ENCODE data around the gene TOX3. TPM values are rescaled to one million over a fixed set of nuclear protein-coding genes. Genes with fewer than 3 reads are reported as not detected.

The TOX3 gene
- total and polyA plus RNA-seq, 2 donors (not counting 3 experiments of a cell fraction or from before 2014, with no cell fraction given): not detected

- H3K27ac ChIP-seq (ENCODE audit: insufficient read depth, low read depth, low read length): no peak overlapping the region
- DNase-seq (ENCODE audit: low read depth, low spot score) (no peak), FAIRE-seq (no peak)
- dilution Hi-C loops (cut with MboI; ENCODE audit: extremely low pct_ligation_motif_present, low sequenced_read_pairs): no loop called here
- H2AFZ ChIP-seq (ENCODE audit: low read depth, low read length): no peak overlapping the region
- no peaks in the 10 kb centered on the region for H3K4me1 ChIP-seq (ENCODE audit: control insufficient read depth, extremely low read depth, insufficient read depth, low read length)
- H3K9ac ChIP-seq (replicated peaks; ENCODE audit: extremely low read depth, insufficient read depth, low read length): no peak overlapping the region
- ChIA-PET CTCF (interaction anchor here (0.6 kb wide), 1 partner anchor 12 kb away, joined by 3 read pairs; no protein-coding TSS in a partner anchor), POLR2A (no interaction called here)
- no peaks in the 10 kb centered on the region for H3K9me1 ChIP-seq (replicated peaks; ENCODE audit: control insufficient read depth, extremely low read depth, insufficient read depth, low read length)
- H3K4me2 ChIP-seq (ENCODE audit: insufficient read depth, low read length): no peak overlapping the region
- intact Hi-C loops (cut with micrococcal nuclease): no loop called here
- H3K79me2 ChIP-seq (ENCODE audit: control insufficient read depth, insufficient read depth, low read length): no peaks in the 10 kb centered on the region
- no peaks in the 10 kb centered on the region for H4K20me1 ChIP-seq (replicated peaks; ENCODE audit: control insufficient read depth, extremely low read depth, insufficient read depth, low read length)
- no TSS peak for BruUV-seq (replicated peaks)
- no peaks in the 10 kb centered on the region for H3K9me3 ChIP-seq (replicated peaks; ENCODE audit: control insufficient read depth, insufficient read depth, low read length)
- TF ChIP-seq EZH2 (IDR thresholded peaks at IDR 0.05; ENCODE audit: borderline replicate concordance, low read depth, low read length, severe bottlenecking): no peak
- no peak for TF ChIP-seq MAX (IDR thresholded peaks at IDR 0.05; ENCODE audit: insufficient read depth, insufficient read length)
- TF ChIP-seq POLR2AphosphoS5 (IDR thresholded peaks at IDR 0.05; ENCODE audit: insufficient read depth, low read depth, low read length): no peak
- TF ChIP-seq POLR2A (IDR thresholded peaks at IDR 0.05; ENCODE audit: low read depth, low read length): no peak
- no peak for TF ChIP-seq JUN (IDR thresholded peaks at IDR 0.05; ENCODE audit: borderline replicate concordance, insufficient read depth, insufficient read length, low read depth)
- TF ChIP-seq CTCF (IDR thresholded peaks at IDR 0.05; ENCODE audit: extremely low read depth in 1 of 2, insufficient read depth in 1 of 2, low read depth in 1 of 2, low read length in 2 of 2): no peak
- TF ChIP-seq MYC (IDR thresholded peaks at IDR 0.05; ENCODE audit: low read depth, low read length): no peak
- no peak for TF ChIP-seq FOS (IDR thresholded peaks at IDR 0.05; ENCODE audit: borderline replicate concordance, insufficient read depth, low read length)
- no peak for TF ChIP-seq GATA2 (IDR thresholded peaks at IDR 0.05; ENCODE audit: insufficient read depth, insufficient read length, low read depth, low read length)
- no peak overlapping the region for H3K4me3 ChIP-seq (replicated peaks in 1 of 3; ENCODE audit: insufficient read depth in 1 of 3, low read depth in 1 of 3, low read length in 3 of 3)
- no peaks in the 10 kb centered on the region for H3K27me3 ChIP-seq (ENCODE audit: control insufficient read depth in 2 of 2, insufficient read depth in 2 of 2, low read length in 2 of 2)
- H3K36me3 ChIP-seq (ENCODE audit: control insufficient read depth in 2 of 2, extremely low read depth in 1 of 2, insufficient read depth in 2 of 2, low read length in 2 of 2): no peaks in the 10 kb centered on the region
These were observed 49.7 kb downstream of the TOX3 start for GRCh38 chr16:52497067-52497816.
